MM.1S (cell line): ENCODE data around the gene MCUR1.

Experiments used
- DNase-seq: peaks from one replicate; pipeline ENCODE4 v3.0.0-alpha.2; 2015
- H2AFZ ChIP-seq: fragments of 300-600 bp; sonication (generic); 2 replicates; pipeline ENCODE4 v1.6.0; 2016; ENCODE audit warnings: antibody characterized with exemption, low read length
- H3F3A ChIP-seq: fragments of 300-600 bp; sonication (generic); 2 replicates; pipeline ENCODE4 v1.6.1; 2016; ENCODE audit warnings: mild to moderate bottlenecking, antibody characterized with exemption, low read length, moderate library complexity, mixed read lengths; ENCODE audit not compliant: insufficient read depth
- H3K27ac ChIP-seq: fragments of 300-600 bp; sonication (generic); 2 replicates; pipeline ENCODE4 v1.5.1; 2016; ENCODE audit warnings: mild to moderate bottlenecking, low read length
- H3K27me3 ChIP-seq: fragments of 300-600 bp; sonication (generic); replicated peaks from 2 replicates; pipeline ENCODE4 v1.6.0; 2016; ENCODE audit warnings: low read length; ENCODE audit not compliant: insufficient read depth
- H3K36me3 ChIP-seq: fragments of 300-600 bp; sonication (generic); replicated peaks from 2 replicates; pipeline ENCODE4 v1.6.1; 2016; ENCODE audit warnings: mild to moderate bottlenecking, low read length, mixed read lengths; ENCODE audit not compliant: insufficient read depth
- H3K4me1 ChIP-seq: fragments of 300-600 bp; sonication (generic); 2 replicates; pipeline ENCODE4 v1.6.1; 2016; ENCODE audit warnings: low read length, mixed read lengths
- H3K4me2 ChIP-seq: fragments of 300-600 bp; sonication (generic); 2 replicates; pipeline ENCODE4 v1.6.0; 2016; ENCODE audit warnings: low read depth, low read length
- H3K4me3 ChIP-seq: fragments of 300-600 bp; sonication (generic); 2 replicates; pipeline ENCODE4 v1.5.1; 2016; ENCODE audit warnings: low read length, mixed read lengths
- H3K79me2 ChIP-seq: fragments of 300-600 bp; sonication (generic); 2 replicates; pipeline ENCODE4 v1.6.1; 2016; ENCODE audit warnings: mixed run types, low read length, mixed read lengths
- H3K9ac ChIP-seq: fragments of 300-600 bp; sonication (generic); 2 replicates; pipeline ENCODE4 v1.6.1; 2016; ENCODE audit warnings: low read length, mixed read lengths
- H3K9me2 ChIP-seq: fragments of 300-600 bp; sonication (generic); replicated peaks from 2 replicates; pipeline ENCODE4 v1.6.1; 2016; ENCODE audit warnings: mild to moderate bottlenecking, low read length, mixed read lengths; ENCODE audit not compliant: insufficient read depth
- H3K9me3 ChIP-seq: fragments of 300-600 bp; sonication (generic); replicated peaks from 2 replicates; pipeline ENCODE4 v1.6.1; 2016; ENCODE audit warnings: mild to moderate bottlenecking, low read length, mixed read lengths; ENCODE audit not compliant: insufficient read depth
- H4K20me1 ChIP-seq: fragments of 300-600 bp; sonication (generic); 2 replicates; pipeline ENCODE4 v1.6.1; 2016; ENCODE audit warnings: mild to moderate bottlenecking, low read length, moderate library complexity, mixed read lengths; ENCODE audit not compliant: insufficient read depth
- CTCF ChIP-seq: fragments of 300-600 bp; sonication (generic); IDR thresholded peaks from 2 replicates; pipeline ENCODE4 v1.5.1; 2016; ENCODE audit warnings: antibody characterized with exemption, low read length, mixed read lengths
- EZH2 ChIP-seq: fragments of 300-600 bp; sonication (generic); optimal IDR thresholded peaks from 2 replicates; pipeline ENCODE3; 2017; ENCODE audit warnings: low read depth, mild to moderate bottlenecking, antibody characterized with exemption, low read length, mixed read lengths
- EZH2phosphoT487 ChIP-seq: fragments of 300-600 bp; sonication (generic); IDR thresholded peaks from 2 replicates; pipeline ENCODE4 v1.6.1; 2018; ENCODE audit warnings: antibody characterized with exemption, low read length

MCUR1 gene

GRCh38 chr6:13859871-13860555, 45.7 kb upstream of the MCUR1 start:
- Histone ChIP-seq H3K4me3 (no peak overlapping the region), H3K4me1 (no peaks in the 10 kb centered on the region; the same call in 1 of the 2 replicates), H3K27me3 (no peaks in the 10 kb centered on the region), H3K27ac (no peak overlapping the region), H3K9me2 (no peaks in the 10 kb centered on the region), H2AFZ (no peak overlapping the region), H3K79me2 (no peaks in the 10 kb centered on the region), H3K36me3 (no peaks in the 10 kb centered on the region), H3K9ac (no peak overlapping the region), H3K4me2 (no peak overlapping the region), H3F3A (no peaks in the 10 kb centered on the region), H3K9me3 (no peaks in the 10 kb centered on the region), H4K20me1 (no peaks in the 10 kb centered on the region)
- no peak for DNase-seq
- no peak for TF ChIP-seq CTCF
- no peak for TF ChIP-seq EZH2phosphoT487
- TF ChIP-seq EZH2: no peak

GRCh38 chr6:13854716-13855250, 40.4 kb upstream of the MCUR1 start:
- no peaks in the 10 kb centered on the region for H3K9me3 ChIP-seq
- no peak overlapping the region for H3K4me2 ChIP-seq
- H2AFZ ChIP-seq: no peak overlapping the region
- no peaks in the 10 kb centered on the region for H3F3A ChIP-seq
- no peaks in the 10 kb centered on the region for H3K4me1 ChIP-seq
- no peaks in the 10 kb centered on the region for H3K36me3 ChIP-seq
- H3K27me3 ChIP-seq: no peaks in the 10 kb centered on the region
- no peak overlapping the region for H3K9ac ChIP-seq
- no peak overlapping the region for H3K4me3 ChIP-seq
- H3K9me2 ChIP-seq: no peaks in the 10 kb centered on the region
- H4K20me1 ChIP-seq: no peaks in the 10 kb centered on the region
- no peaks in the 10 kb centered on the region for H3K79me2 ChIP-seq
- no peak overlapping the region for H3K27ac ChIP-seq
- no peak for DNase-seq
- TF ChIP-seq EZH2: no peak
- TF ChIP-seq EZH2phosphoT487: no peak
- no peak for TF ChIP-seq CTCF

- Histone ChIP-seq H3K9me2 (no peaks in the 10 kb centered on the region), H3K9me3 (no peaks in the 10 kb centered on the region), H3K4me1 (no peaks in the 10 kb centered on the region), H3K4me3 (no peak overlapping the region), H4K20me1 (no peaks in the 10 kb centered on the region), H3K79me2 (no peaks in the 10 kb centered on the region), H3K9ac (no peak overlapping the region), H2AFZ (no peak overlapping the region), H3K4me2 (no peak overlapping the region), H3F3A (no peaks in the 10 kb centered on the region), H3K27me3 (no peaks in the 10 kb centered on the region), H3K36me3 (no peaks in the 10 kb centered on the region), H3K27ac (no peak overlapping the region)
- DNase-seq: no peak
- no peak for TF ChIP-seq EZH2phosphoT487
- TF ChIP-seq CTCF: no peak
- TF ChIP-seq EZH2: no peak
Observed at GRCh38 chr6:13853871-13854270, 39.5 kb upstream of the MCUR1 start.
